ENCODE measurements around the gene MYO5C. TPM values are rescaled to one million over a fixed set of nuclear protein-coding genes. Genes with fewer than 3 reads are reported as not detected.

The MYO5C gene
- total RNA-seq, 1 donor, result 0.36 TPM

- H3K4me3 ChIP-seq (ENCODE audit: low read depth, low read length), result no peak overlapping the region
- no peak for TF ChIP-seq CTCF (IDR thresholded peaks at IDR 0.05; ENCODE audit: insufficient read depth, low read length)
- DNase-seq (ENCODE audit: low read depth), result no peak
Measured at GRCh38 chr15:52230073-52230472, 65.5 kb downstream of the MYO5C start.

GRCh38 chr15:52228921-52229320 lies 66.7 kb downstream of the MYO5C start:
- no peak for DNase-seq (ENCODE audit: low read depth)
- TF ChIP-seq CTCF (IDR thresholded peaks at IDR 0.05; ENCODE audit: insufficient read depth, low read length), result no peak
- no peak overlapping the region for H3K4me3 ChIP-seq (ENCODE audit: low read depth, low read length)

- H3K4me3 ChIP-seq (ENCODE audit: low read depth, low read length), result no peak overlapping the region
- TF ChIP-seq CTCF (IDR thresholded peaks at IDR 0.05; ENCODE audit: insufficient read depth, low read length), result peak; percentile 92
- peak; percentile 89 for DNase-seq (ENCODE audit: low read depth)
Measured at GRCh38 chr15:52227456-52227855, 68.1 kb downstream of the MYO5C start.

GRCh38 chr15:52225230-52225629 lies 70.4 kb downstream of the MYO5C start:
- H3K4me3 ChIP-seq (ENCODE audit: low read depth, low read length), result no peak overlapping the region
- DNase-seq (ENCODE audit: low read depth), result no peak
- TF ChIP-seq CTCF (IDR thresholded peaks at IDR 0.05; ENCODE audit: insufficient read depth, low read length), result no peak

- TF ChIP-seq CTCF (IDR thresholded peaks at IDR 0.05; ENCODE audit: insufficient read depth, low read length), result no peak
- no peak overlapping the region for H3K4me3 ChIP-seq (ENCODE audit: low read depth, low read length)
- no peak for DNase-seq (ENCODE audit: low read depth)
Measured at GRCh38 chr15:52224211-52224610, 71.4 kb downstream of the MYO5C start.

- H3K4me3 ChIP-seq (ENCODE audit: low read depth, low read length), result no peak overlapping the region
- no peak for DNase-seq (ENCODE audit: low read depth)
- no peak for TF ChIP-seq CTCF (IDR thresholded peaks at IDR 0.05; ENCODE audit: insufficient read depth, low read length)
Measured at GRCh38 chr15:52221730-52222129, 73.9 kb downstream of the MYO5C start.

GRCh38 chr15:52220937-52221660 lies 74.5 kb downstream of the MYO5C start:
- H3K4me3 ChIP-seq (ENCODE audit: low read depth, low read length), result no peak overlapping the region
- DNase-seq (ENCODE audit: low read depth), result no peak
- TF ChIP-seq CTCF (IDR thresholded peaks at IDR 0.05; ENCODE audit: insufficient read depth, low read length), result no peak
